NCI-H1417 (cell line): ENCODE data around the gene PAK3.

ENCODE experiments used
- DNase-seq, 3 experiments: peaks; one replicate each; lab custom pipeline; 2025; lab: John Stamatoyannopoulos, UW

The PAK3 gene

GRCh38 chrX:111260451-111260850, 164.5 kb downstream of the PAK3 start:
- DNase-seq: no peak

DNA sequence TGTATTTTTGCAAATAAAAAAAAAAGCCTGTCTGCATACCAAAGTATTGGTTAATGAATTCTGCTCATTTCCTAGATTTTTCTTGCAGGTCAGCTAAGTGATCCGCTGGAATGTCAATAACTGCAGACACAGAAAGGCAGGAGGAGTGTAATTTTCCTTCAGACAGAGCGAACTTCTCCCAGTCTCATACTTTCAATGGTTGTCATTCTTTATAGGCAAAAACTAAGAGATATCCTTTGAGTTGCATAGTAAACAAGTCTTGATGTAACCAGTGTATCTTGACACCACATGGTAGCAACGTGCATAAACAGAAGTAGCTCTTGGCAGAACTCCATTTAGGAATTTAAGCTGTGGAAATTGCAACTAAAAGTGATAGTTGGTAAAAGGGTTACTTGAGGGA, 166.1 kb downstream of the PAK3 start:
- DNase-seq: no peak

DNA sequence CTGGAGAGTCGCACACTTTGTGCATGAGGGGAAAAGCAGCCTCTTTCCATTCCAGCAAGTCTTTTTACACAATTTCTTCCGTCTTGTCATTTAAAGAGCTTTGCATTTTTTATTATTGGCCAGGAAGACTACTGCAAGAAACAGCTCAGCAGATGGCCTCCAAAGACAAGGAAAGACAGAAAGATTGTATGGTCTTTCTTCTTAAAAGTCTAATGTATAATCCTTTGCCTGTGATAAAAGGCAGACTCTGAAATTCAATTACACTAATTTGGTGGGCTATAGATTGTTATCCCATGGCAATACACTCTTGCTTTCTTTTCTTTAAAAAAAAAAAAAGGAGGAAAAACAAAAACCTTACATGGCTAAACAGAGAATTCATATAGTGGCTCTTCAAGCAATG, 168.4 kb downstream of the PAK3 start:
- DNase-seq: peak in 1 of 3 experiments; percentile 10

GRCh38 chrX:111265486-111265885, 169.5 kb downstream of the PAK3 start:
- DNase-seq: no peak

GRCh38 chrX:111268506-111268905, 172.5 kb downstream of the PAK3 start:
- DNase-seq: no peak

DNA sequence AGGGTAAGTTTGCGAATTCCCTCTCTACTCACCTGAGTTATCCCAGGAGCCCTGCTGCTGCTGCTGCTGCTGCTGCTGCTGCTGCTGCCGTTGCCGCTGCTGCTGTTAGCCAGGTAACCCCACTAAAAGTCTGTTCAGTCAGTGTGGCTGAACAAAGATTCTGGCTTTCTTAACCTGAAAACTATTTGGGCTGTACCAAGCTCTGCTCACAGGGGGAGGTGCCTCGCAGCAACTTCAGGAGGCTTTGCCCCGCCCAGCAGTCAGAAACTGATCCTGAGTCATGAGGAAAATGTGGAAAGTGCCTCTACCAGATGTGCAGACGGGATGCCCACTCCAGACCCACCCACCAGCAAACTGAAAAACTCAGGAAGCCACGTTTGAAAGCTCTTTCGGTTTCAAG, 174.3 kb downstream of the PAK3 start, which contains the start of gene CAPN6:
Gene CAPN6, minus strand, starts transcription at position 145 of the 400 bp plus-strand sequence. CDS start 6,547 bp downstream, outside the sequence.
- no peak for DNase-seq
